Thyroid gland (tissue), 4 donors: ENCODE results near the gene SASH3.

Experiments
- CTCF ChIP-seq, 6 experiments: fragments of 200-600 bp in 3 of 6; fragments of 450-650 bp in 3 of 6; sonication (generic) in 3 of 6; IDR thresholded peaks; one replicate each; pipeline ENCODE4 v1.5.1; 2016 to 2019; ENCODE audit warnings: antibody characterized with exemption in 6 of 6, mild to moderate bottlenecking in 2 of 6, inconsistent platforms in 1 of 6, moderate library complexity in 1 of 6
- POLR2A ChIP-seq, 2 donors: fragments of 450-650 bp; IDR thresholded peaks; one replicate each; pipeline ENCODE4 v1.6.1; 2017; ENCODE audit warnings: antibody characterized with exemption in 2 of 2, mild to moderate bottlenecking in 2 of 2, moderate library complexity in 1 of 2

- no peak for TF ChIP-seq CTCF (IDR thresholded peaks at IDR 0.05)
- TF ChIP-seq POLR2A (IDR thresholded peaks at IDR 0.05), result no peak
Observed at GRCh38 chrX:129790808-129791207, 11.1 kb downstream of the SASH3 start.
